ENCODE results near the gene SPSB4.

SPSB4 gene

GRCh38 chr3:141074529-141074928 lies 23.4 kb downstream of the SPSB4 start:
- no CpG with 5 or more reads among the region's 9 CpGs for WGBS (ENCODE audit: extremely low coverage, insufficient coverage, low lambda C conversion rate)
- Histone ChIP-seq H3K4me1 (ENCODE audit: control insufficient read depth, low read depth, low read length) (peaks cover 31% of the 10 kb centered on the region), H3K27ac (ENCODE audit: low read depth, low read length) (peak overlapping the region; percentile 87)

GRCh38 chr3:141076036-141076773 lies 25.1 kb downstream of the SPSB4 start:
- Histone ChIP-seq H4K5ac (ENCODE audit: low read length) (no peak overlapping the region), H2BK120ac (ENCODE audit: low read depth, low read length) (no peak overlapping the region), H3K56ac (ENCODE audit: low read length) (peak overlapping the region; percentile 26), H4K8ac (ENCODE audit: low read depth, low read length) (no peak overlapping the region), H3K9ac (ENCODE audit: low read length) (peak overlapping the region; percentile 7), H3K23ac (ENCODE audit: low read length) (no peak overlapping the region), H3K27ac (ENCODE audit: low read depth, low read length) (peak overlapping the region; percentile 56), H3K4me2 (ENCODE audit: low read length) (no peak overlapping the region), H3K4me1 (ENCODE audit: control insufficient read depth, low read depth, low read length) (peaks cover 27% of the 10 kb centered on the region), H3K27me3 (ENCODE audit: insufficient read depth, low read length, poor library complexity) (no peaks in the 10 kb centered on the region), H3K79me2 (ENCODE audit: control insufficient read depth, insufficient read depth, low read length) (peaks cover 4% of the 10 kb centered on the region), H3K79me1 (ENCODE audit: low read length) (peaks cover 9% of the 10 kb centered on the region), H3K4me3 (ENCODE audit: low read length) (no peak overlapping the region), H3K36me3 (ENCODE audit: control insufficient read depth, insufficient read depth, low read length) (no peaks in the 10 kb centered on the region), H3K4ac (ENCODE audit: low read depth, low read length) (peak overlapping the region; percentile 63), H2BK15ac (replicated peaks; ENCODE audit: low read depth) (no peak overlapping the region), H2BK5ac (ENCODE audit: low read length) (peak overlapping the region; percentile 14), H2AK5ac (ENCODE audit: low read length) (peak overlapping the region; percentile 45), H3K18ac (ENCODE audit: low read length) (peak overlapping the region; percentile 46)
- WGBS (ENCODE audit: extremely low coverage, insufficient coverage, low lambda C conversion rate), result no CpG with 5 or more reads among the region's 12 CpGs
- no peak for DNase-seq

More at GRCh38 chr3:141074529-141074928, 23.4 kb downstream of the SPSB4 start:
- peak overlapping the region; percentile 57 for H4K8ac ChIP-seq (ENCODE audit: low read depth, low read length)
- H3K36me3 ChIP-seq (ENCODE audit: control insufficient read depth, insufficient read depth, low read length), result no peaks in the 10 kb centered on the region
- H3K4me2 ChIP-seq (ENCODE audit: low read length), result no peak overlapping the region
- peak; percentile 84 for DNase-seq
- H3K27me3 ChIP-seq (ENCODE audit: insufficient read depth, low read length, poor library complexity), result no peaks in the 10 kb centered on the region
- no peak overlapping the region for H2BK120ac ChIP-seq (ENCODE audit: low read depth, low read length)
- H4K5ac ChIP-seq (ENCODE audit: low read length), result no peak overlapping the region
- H2BK15ac ChIP-seq (replicated peaks; ENCODE audit: low read depth), result no peak overlapping the region
- H3K23ac ChIP-seq (ENCODE audit: low read length), result no peak overlapping the region
- H2AK5ac ChIP-seq (ENCODE audit: low read length), result no peak overlapping the region
- peaks cover 7% of the 10 kb centered on the region for H3K79me1 ChIP-seq (ENCODE audit: low read length)
- H3K4ac ChIP-seq (ENCODE audit: low read depth, low read length), result peak overlapping the region; percentile 56
- no peak overlapping the region for H3K9ac ChIP-seq (ENCODE audit: low read length)
- H3K18ac ChIP-seq (ENCODE audit: low read length), result peak overlapping the region; percentile 89
- H3K79me2 ChIP-seq (ENCODE audit: control insufficient read depth, insufficient read depth, low read length), result peaks cover 4% of the 10 kb centered on the region
- no peak overlapping the region for H3K4me3 ChIP-seq (ENCODE audit: low read length)
- no peak overlapping the region for H2BK5ac ChIP-seq (ENCODE audit: low read length)
- peak overlapping the region; percentile 44 for H3K56ac ChIP-seq (ENCODE audit: low read length)

- no peak overlapping the region for H2BK120ac ChIP-seq (ENCODE audit: low read depth, low read length)
- no peak overlapping the region for H4K5ac ChIP-seq (ENCODE audit: low read length)
- H3K36me3 ChIP-seq (ENCODE audit: control insufficient read depth, insufficient read depth, low read length), result no peaks in the 10 kb centered on the region
- no CpG with 5 or more reads among the region's 23 CpGs for WGBS (ENCODE audit: extremely low coverage, insufficient coverage, low lambda C conversion rate)
- peak overlapping the region; percentile 70 for H3K56ac ChIP-seq (ENCODE audit: low read length)
- H3K4me1 ChIP-seq (ENCODE audit: control insufficient read depth, low read depth, low read length), result peaks cover 29% of the 10 kb centered on the region
- DNase-seq, result peak; percentile 66
- H2BK15ac ChIP-seq (replicated peaks; ENCODE audit: low read depth), result no peak overlapping the region
- peak overlapping the region; percentile 1 for H2AK5ac ChIP-seq (ENCODE audit: low read length)
- H3K79me2 ChIP-seq (ENCODE audit: control insufficient read depth, insufficient read depth, low read length), result peaks cover 5% of the 10 kb centered on the region
- H3K4ac ChIP-seq (ENCODE audit: low read depth, low read length), result no peak overlapping the region
- H3K27ac ChIP-seq (ENCODE audit: low read depth, low read length), result peak overlapping the region; percentile 56
- H2BK5ac ChIP-seq (ENCODE audit: low read length), result no peak overlapping the region
- no peak overlapping the region for H4K8ac ChIP-seq (ENCODE audit: low read depth, low read length)
- no peak overlapping the region for H3K4me2 ChIP-seq (ENCODE audit: low read length)
- H3K18ac ChIP-seq (ENCODE audit: low read length), result peak overlapping the region; percentile 46
- no peak overlapping the region for H3K23ac ChIP-seq (ENCODE audit: low read length)
- H3K9ac ChIP-seq (ENCODE audit: low read length), result peak overlapping the region; percentile 23
- H3K4me3 ChIP-seq (ENCODE audit: low read length), result no peak overlapping the region
- peaks cover 10% of the 10 kb centered on the region for H3K79me1 ChIP-seq (ENCODE audit: low read length)
- H3K27me3 ChIP-seq (ENCODE audit: insufficient read depth, low read length, poor library complexity), result no peaks in the 10 kb centered on the region
Measured at GRCh38 chr3:141076797-141077571, 25.8 kb downstream of the SPSB4 start.

GRCh38 chr3:141077631-141078030 lies 26.5 kb downstream of the SPSB4 start:
- Histone ChIP-seq H2BK5ac (ENCODE audit: low read length) (no peak overlapping the region), H3K36me3 (ENCODE audit: control insufficient read depth, insufficient read depth, low read length) (no peaks in the 10 kb centered on the region), H3K9ac (ENCODE audit: low read length) (no peak overlapping the region), H3K27me3 (ENCODE audit: insufficient read depth, low read length, poor library complexity) (no peaks in the 10 kb centered on the region), H2BK15ac (replicated peaks; ENCODE audit: low read depth) (no peak overlapping the region), H2AK5ac (ENCODE audit: low read length) (peak overlapping the region; percentile 1), H4K8ac (ENCODE audit: low read depth, low read length) (no peak overlapping the region), H3K18ac (ENCODE audit: low read length) (no peak overlapping the region), H3K4me2 (ENCODE audit: low read length) (no peak overlapping the region), H3K4me1 (ENCODE audit: control insufficient read depth, low read depth, low read length) (peaks cover 30% of the 10 kb centered on the region), H2BK120ac (ENCODE audit: low read depth, low read length) (no peak overlapping the region), H3K27ac (ENCODE audit: low read depth, low read length) (peak overlapping the region; percentile 1), H3K79me2 (ENCODE audit: control insufficient read depth, insufficient read depth, low read length) (peaks cover 6% of the 10 kb centered on the region), H3K23ac (ENCODE audit: low read length) (no peak overlapping the region), H4K5ac (ENCODE audit: low read length) (no peak overlapping the region), H3K4ac (ENCODE audit: low read depth, low read length) (no peak overlapping the region), H3K56ac (ENCODE audit: low read length) (peak overlapping the region; percentile 17), H3K79me1 (ENCODE audit: low read length) (peaks cover 11% of the 10 kb centered on the region), H3K4me3 (ENCODE audit: low read length) (no peak overlapping the region)
- DNase-seq, result no peak
- WGBS (ENCODE audit: extremely low coverage, insufficient coverage, low lambda C conversion rate), result no CpG with 5 or more reads among the region's 6 CpGs

- H2AK5ac ChIP-seq (ENCODE audit: low read length), result no peak overlapping the region
- no peak overlapping the region for H2BK5ac ChIP-seq (ENCODE audit: low read length)
- H2BK120ac ChIP-seq (ENCODE audit: low read depth, low read length), result no peak overlapping the region
- no peak overlapping the region for H2BK15ac ChIP-seq (replicated peaks; ENCODE audit: low read depth)
- no peak overlapping the region for H3K4me2 ChIP-seq (ENCODE audit: low read length)
- H3K36me3 ChIP-seq (ENCODE audit: control insufficient read depth, insufficient read depth, low read length), result no peaks in the 10 kb centered on the region
- no peak overlapping the region for H3K4ac ChIP-seq (ENCODE audit: low read depth, low read length)
- H3K9ac ChIP-seq (ENCODE audit: low read length), result no peak overlapping the region
- H3K56ac ChIP-seq (ENCODE audit: low read length), result no peak overlapping the region
- no peak overlapping the region for H3K18ac ChIP-seq (ENCODE audit: low read length)
- peaks cover 4% of the 10 kb centered on the region for H3K79me2 ChIP-seq (ENCODE audit: control insufficient read depth, insufficient read depth, low read length)
- no peak overlapping the region for H4K5ac ChIP-seq (ENCODE audit: low read length)
- no peak for DNase-seq
- no peak overlapping the region for H4K8ac ChIP-seq (ENCODE audit: low read depth, low read length)
- H3K79me1 ChIP-seq (ENCODE audit: low read length), result peaks cover 9% of the 10 kb centered on the region
- peaks cover 30% of the 10 kb centered on the region for H3K4me1 ChIP-seq (ENCODE audit: control insufficient read depth, low read depth, low read length)
- no peaks in the 10 kb centered on the region for H3K27me3 ChIP-seq (ENCODE audit: insufficient read depth, low read length, poor library complexity)
- no CpG with 5 or more reads among the region's 3 CpGs for WGBS (ENCODE audit: extremely low coverage, insufficient coverage, low lambda C conversion rate)
- H3K23ac ChIP-seq (ENCODE audit: low read length), result no peak overlapping the region
- H3K27ac ChIP-seq (ENCODE audit: low read depth, low read length), result no peak overlapping the region
- H3K4me3 ChIP-seq (ENCODE audit: low read length), result no peak overlapping the region
Measured at GRCh38 chr3:141078200-141078599, 27.1 kb downstream of the SPSB4 start.
